GM23338 (cell line): Measurements from ENCODE around the gene SELE. TPM values are rescaled to one million over a fixed set of nuclear protein-coding genes. Genes with fewer than 3 reads are reported as not detected.

ENCODE experiments used
- ATAC-seq: fragments of 200-7000 bp; cut with Tn5 transposase; 3 replicates; pipeline ENCODE4 v1.9.1; 2020
- DNase-seq: peaks from one replicate; pipeline ENCODE4 v3.0.0-alpha.2; 2015; ENCODE audit warnings: low spot score
- H2AFZ ChIP-seq: fragments of 200-600 bp; sonication (generic); 2 replicates; pipeline ENCODE4 v1.8.0; 2016; ENCODE audit warnings: antibody characterized with exemption, mild to moderate bottlenecking, moderate library complexity
- H3F3A ChIP-seq: fragments of 200-600 bp; sonication (generic); replicated peaks from 2 replicates; pipeline ENCODE4 v1.8.0; 2017; ENCODE audit warnings: antibody characterized with exemption, mixed run types, low read depth
- H3K27ac ChIP-seq: fragments of 200-600 bp; sonication (generic); 2 replicates; pipeline ENCODE4 v1.6.1; 2016; ENCODE audit warnings: low read depth
- H3K27me3 ChIP-seq: fragments of 200-600 bp; sonication (generic); 2 replicates; pipeline ENCODE4 v1.8.0; 2016; ENCODE audit warnings: mild to moderate bottlenecking, mixed run types, moderate library complexity; ENCODE audit not compliant: insufficient read depth
- H3K36me3 ChIP-seq: fragments of 200-600 bp; sonication (generic); 2 replicates; pipeline ENCODE4 v1.8.0; 2016; ENCODE audit warnings: mild to moderate bottlenecking; ENCODE audit not compliant: insufficient read depth
- H3K4me1 ChIP-seq: fragments of 200-600 bp; sonication (generic); 2 replicates; pipeline ENCODE4 v1.8.0; 2016; ENCODE audit warnings: mild to moderate bottlenecking, moderate library complexity; ENCODE audit not compliant: insufficient read depth
- H3K4me2 ChIP-seq: fragments of 200-600 bp; sonication (generic); 2 replicates; pipeline ENCODE4 v1.7.1; 2017; ENCODE audit warnings: mixed run types
- H3K4me3 ChIP-seq: fragments of 200-600 bp; sonication (generic); 2 replicates; pipeline ENCODE4 v1.6.1; 2016; ENCODE audit warnings: mixed run types
- H3K79me2 ChIP-seq: fragments of 200-600 bp; sonication (generic); replicated peaks from 2 replicates; pipeline ENCODE4 v1.8.0; 2017; ENCODE audit warnings: mild to moderate bottlenecking; ENCODE audit not compliant: insufficient read depth
- H3K9me2 ChIP-seq: fragments of 200-600 bp; sonication (generic); 2 replicates; pipeline ENCODE4 v1.8.0; 2017; ENCODE audit not compliant: insufficient read depth
- H4K20me1 ChIP-seq: fragments of 200-600 bp; sonication (generic); replicated peaks from 2 replicates; pipeline ENCODE4 v1.8.0; 2017; ENCODE audit warnings: mild to moderate bottlenecking; ENCODE audit not compliant: insufficient read depth
- H3K27ac Mint-ChIP-seq: 2 replicates; pipeline ENCODE4 v1.8.0; 2020; ENCODE audit warnings: inconsistent platforms, mild to moderate bottlenecking, moderate library complexity, mixed read lengths
- H3K27me3 Mint-ChIP-seq: 3 replicates; pipeline ENCODE4 v1.8.0; 2022; ENCODE audit warnings: low read depth, mild to moderate bottlenecking, moderate library complexity, mixed read lengths, inconsistent platforms; ENCODE audit not compliant: insufficient read depth, poor library complexity
- H3K36me3 Mint-ChIP-seq: 3 replicates; pipeline ENCODE4 v1.8.0; 2021; ENCODE audit warnings: low read depth, mild to moderate bottlenecking, inconsistent platforms, moderate library complexity, mixed read lengths
- H3K4me1 Mint-ChIP-seq: 3 replicates; pipeline ENCODE4 v1.8.0; 2020; ENCODE audit warnings: mild to moderate bottlenecking, inconsistent platforms, mixed read lengths
- H3K4me3 Mint-ChIP-seq: 3 replicates; pipeline ENCODE4 v1.8.0; 2021; ENCODE audit warnings: moderate library complexity, mild to moderate bottlenecking, inconsistent platforms, mixed read lengths
- H3K9me3 Mint-ChIP-seq: 3 replicates; pipeline ENCODE4 v1.8.0; 2020; ENCODE audit warnings: moderate library complexity, mild to moderate bottlenecking, inconsistent platforms, mixed read lengths
- EZH2phosphoT487 ChIP-seq: fragments of 200-600 bp; sonication (generic); IDR thresholded peaks from one replicate; pipeline ENCODE4 v1.8.1; 2018; ENCODE audit warnings: antibody characterized with exemption; ENCODE audit not compliant: unreplicated experiment
- polyA plus RNA-seq: library from polyadenylated mRNA; unstranded; fragments of >200 nt; fragmentation: Nextera tagmentation; extraction: Ambion mirVana; gene quantifications from 2 replicates; pipeline ENCODE4 v1.2.1, GENCODE V29; 2016
- total RNA-seq: library from RNA; depleted of rRNA; stranded (reverse); fragments of >200 nt; shearing (Covaris generic); gene quantifications from 2 replicates; pipeline ENCODE4 v1.2.3, GENCODE V29; 2014
- TF ChIP-seq, protein P1 (sequence below): fragments of 250-450 bp; sonication (Bioruptor Pico); IDR thresholded peaks from 2 replicates; pipeline ENCODE4 v1.5.0; 2020; ENCODE audit warnings: mild to moderate bottlenecking, moderate library complexity
- TF ChIP-seq, protein P2 (sequence below), 2 experiments: fragments of 200-600 bp in 1 of 2; sonication (generic) in 1 of 2; conservative IDR thresholded peaks; 2 replicates each; pipeline versions ENCODE4 v1.5.1 to v1.6.1; 2016 to 2017; ENCODE audit warnings: antibody characterized with exemption in 2 of 2, low read depth in 2 of 2, mild to moderate bottlenecking in 2 of 2, moderate library complexity in 1 of 2

The SELE gene
- total and polyA plus RNA-seq, 2 experiments from 2014 or later: not detected

GRCh38 chr1:169696273-169697100 is 37.4 kb downstream of the SELE start (continued):
- TF ChIP-seq, protein P1, sequence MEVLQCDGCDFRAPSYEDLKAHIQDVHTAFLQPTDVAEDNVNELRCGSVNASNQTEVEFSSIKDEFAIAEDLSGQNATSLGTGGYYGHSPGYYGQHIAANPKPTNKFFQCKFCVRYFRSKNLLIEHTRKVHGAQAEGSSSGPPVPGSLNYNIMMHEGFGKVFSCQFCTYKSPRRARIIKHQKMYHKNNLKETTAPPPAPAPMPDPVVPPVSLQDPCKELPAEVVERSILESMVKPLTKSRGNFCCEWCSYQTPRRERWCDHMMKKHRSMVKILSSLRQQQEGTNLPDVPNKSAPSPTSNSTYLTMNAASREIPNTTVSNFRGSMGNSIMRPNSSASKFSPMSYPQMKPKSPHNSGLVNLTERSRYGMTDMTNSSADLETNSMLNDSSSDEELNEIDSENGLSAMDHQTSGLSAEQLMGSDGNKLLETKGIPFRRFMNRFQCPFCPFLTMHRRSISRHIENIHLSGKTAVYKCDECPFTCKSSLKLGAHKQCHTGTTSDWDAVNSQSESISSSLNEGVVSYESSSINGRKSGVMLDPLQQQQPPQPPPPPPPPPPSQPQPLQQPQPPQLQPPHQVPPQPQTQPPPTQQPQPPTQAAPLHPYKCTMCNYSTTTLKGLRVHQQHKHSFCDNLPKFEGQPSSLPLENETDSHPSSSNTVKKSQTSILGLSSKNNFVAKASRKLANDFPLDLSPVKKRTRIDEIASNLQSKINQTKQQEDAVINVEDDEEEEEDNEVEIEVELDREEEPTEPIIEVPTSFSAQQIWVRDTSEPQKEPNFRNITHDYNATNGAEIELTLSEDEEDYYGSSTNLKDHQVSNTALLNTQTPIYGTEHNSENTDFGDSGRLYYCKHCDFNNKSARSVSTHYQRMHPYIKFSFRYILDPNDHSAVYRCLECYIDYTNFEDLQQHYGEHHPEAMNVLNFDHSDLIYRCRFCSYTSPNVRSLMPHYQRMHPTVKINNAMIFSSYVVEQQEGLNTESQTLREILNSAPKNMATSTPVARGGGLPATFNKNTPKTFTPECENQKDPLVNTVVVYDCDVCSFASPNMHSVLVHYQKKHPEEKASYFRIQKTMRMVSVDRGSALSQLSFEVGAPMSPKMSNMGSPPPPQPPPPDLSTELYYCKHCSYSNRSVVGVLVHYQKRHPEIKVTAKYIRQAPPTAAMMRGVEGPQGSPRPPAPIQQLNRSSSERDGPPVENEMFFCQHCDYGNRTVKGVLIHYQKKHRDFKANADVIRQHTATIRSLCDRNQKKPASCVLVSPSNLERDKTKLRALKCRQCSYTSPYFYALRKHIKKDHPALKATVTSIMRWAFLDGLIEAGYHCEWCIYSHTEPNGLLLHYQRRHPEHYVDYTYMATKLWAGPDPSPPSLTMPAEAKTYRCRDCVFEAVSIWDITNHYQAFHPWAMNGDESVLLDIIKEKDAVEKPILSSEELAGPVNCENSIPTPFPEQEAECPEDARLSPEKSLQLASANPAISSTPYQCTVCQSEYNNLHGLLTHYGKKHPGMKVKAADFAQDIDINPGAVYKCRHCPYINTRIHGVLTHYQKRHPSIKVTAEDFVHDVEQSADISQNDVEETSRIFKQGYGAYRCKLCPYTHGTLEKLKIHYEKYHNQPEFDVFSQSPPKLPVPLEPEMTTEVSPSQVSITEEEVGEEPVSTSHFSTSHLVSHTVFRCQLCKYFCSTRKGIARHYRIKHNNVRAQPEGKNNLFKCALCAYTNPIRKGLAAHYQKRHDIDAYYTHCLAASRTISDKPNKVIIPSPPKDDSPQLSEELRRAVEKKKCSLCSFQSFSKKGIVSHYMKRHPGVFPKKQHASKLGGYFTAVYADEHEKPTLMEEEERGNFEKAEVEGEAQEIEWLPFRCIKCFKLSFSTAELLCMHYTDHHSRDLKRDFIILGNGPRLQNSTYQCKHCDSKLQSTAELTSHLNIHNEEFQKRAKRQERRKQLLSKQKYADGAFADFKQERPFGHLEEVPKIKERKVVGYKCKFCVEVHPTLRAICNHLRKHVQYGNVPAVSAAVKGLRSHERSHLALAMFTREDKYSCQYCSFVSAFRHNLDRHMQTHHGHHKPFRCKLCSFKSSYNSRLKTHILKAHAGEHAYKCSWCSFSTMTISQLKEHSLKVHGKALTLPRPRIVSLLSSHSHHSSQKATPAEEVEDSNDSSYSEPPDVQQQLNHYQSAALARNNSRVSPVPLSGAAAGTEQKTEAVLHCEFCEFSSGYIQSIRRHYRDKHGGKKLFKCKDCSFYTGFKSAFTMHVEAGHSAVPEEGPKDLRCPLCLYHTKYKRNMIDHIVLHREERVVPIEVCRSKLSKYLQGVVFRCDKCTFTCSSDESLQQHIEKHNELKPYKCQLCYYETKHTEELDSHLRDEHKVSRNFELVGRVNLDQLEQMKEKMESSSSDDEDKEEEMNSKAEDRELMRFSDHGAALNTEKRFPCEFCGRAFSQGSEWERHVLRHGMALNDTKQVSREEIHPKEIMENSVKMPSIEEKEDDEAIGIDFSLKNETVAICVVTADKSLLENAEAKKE (CRISPR knock-in tag): no peak

DNA sequence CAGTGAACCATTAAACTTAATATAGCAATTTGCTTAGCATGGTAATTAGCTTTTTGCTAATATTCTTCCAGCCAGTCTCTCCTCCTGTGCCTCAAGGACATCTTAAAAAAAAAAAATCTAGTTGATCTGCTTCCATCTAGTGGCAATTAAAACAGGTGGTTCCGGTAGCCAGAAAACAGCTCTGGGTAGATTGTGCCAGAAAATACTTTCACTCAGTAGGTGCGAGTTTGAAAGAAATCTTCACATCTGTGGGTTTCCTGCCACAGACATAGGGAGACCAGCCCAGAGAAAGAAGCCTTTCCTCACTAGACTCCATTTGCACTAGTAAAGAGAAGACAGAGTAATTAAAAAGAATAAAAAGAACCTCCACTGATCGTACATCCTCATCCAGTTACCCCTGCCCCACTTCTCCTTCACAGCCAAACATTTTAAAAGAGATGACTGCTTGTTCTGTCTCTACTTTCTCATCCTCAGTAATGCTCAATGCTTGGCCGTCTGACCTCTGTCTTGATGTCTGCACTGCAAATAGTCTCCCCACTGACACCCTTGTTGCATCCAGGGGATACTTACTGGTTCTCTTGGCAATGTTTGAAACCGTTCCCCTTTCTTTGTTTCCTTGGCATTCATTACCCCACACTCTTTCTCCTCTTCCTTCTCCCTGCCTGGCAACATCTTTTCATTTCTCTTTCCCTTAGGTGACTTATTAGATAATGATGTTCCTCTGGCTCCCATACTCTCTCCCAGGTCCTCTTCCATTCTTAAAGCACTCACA is 39.4 kb downstream of the SELE start:
- ATAC-seq: no peak
- H3K27me3 ChIP-seq: peaks cover 40% of the 10 kb centered on the region
- H3K4me3 ChIP-seq: no peak overlapping the region
- H3K36me3 ChIP-seq: no peaks in the 10 kb centered on the region
- no peak overlapping the region for H2AFZ ChIP-seq
- TF ChIP-seq EZH2phosphoT487: no peak
- TF ChIP-seq, protein P2, sequence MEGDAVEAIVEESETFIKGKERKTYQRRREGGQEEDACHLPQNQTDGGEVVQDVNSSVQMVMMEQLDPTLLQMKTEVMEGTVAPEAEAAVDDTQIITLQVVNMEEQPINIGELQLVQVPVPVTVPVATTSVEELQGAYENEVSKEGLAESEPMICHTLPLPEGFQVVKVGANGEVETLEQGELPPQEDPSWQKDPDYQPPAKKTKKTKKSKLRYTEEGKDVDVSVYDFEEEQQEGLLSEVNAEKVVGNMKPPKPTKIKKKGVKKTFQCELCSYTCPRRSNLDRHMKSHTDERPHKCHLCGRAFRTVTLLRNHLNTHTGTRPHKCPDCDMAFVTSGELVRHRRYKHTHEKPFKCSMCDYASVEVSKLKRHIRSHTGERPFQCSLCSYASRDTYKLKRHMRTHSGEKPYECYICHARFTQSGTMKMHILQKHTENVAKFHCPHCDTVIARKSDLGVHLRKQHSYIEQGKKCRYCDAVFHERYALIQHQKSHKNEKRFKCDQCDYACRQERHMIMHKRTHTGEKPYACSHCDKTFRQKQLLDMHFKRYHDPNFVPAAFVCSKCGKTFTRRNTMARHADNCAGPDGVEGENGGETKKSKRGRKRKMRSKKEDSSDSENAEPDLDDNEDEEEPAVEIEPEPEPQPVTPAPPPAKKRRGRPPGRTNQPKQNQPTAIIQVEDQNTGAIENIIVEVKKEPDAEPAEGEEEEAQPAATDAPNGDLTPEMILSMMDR (conservative IDR thresholded peaks at IDR 0.05; ENCODE audit: low read depth in 2 of 2): peak; percentile 30 to 39
- H3K4me2 ChIP-seq: no peak overlapping the region
- peaks cover 40% of the 10 kb centered on the region for H3K27me3 Mint-ChIP-seq
- H3K27ac Mint-ChIP-seq: no peak overlapping the region
- no peak overlapping the region for H3K4me3 Mint-ChIP-seq
- peak; percentile 19 for DNase-seq
- no peak overlapping the region for H3K27ac ChIP-seq
- no peaks in the 10 kb centered on the region for H4K20me1 ChIP-seq
- no peaks in the 10 kb centered on the region for H3K9me3 Mint-ChIP-seq
- peaks cover 20% of the 10 kb centered on the region for H3K4me1 Mint-ChIP-seq
- peaks cover 17% of the 10 kb centered on the region for H3K4me1 ChIP-seq
- no peaks in the 10 kb centered on the region for H3K9me2 ChIP-seq
- H3K36me3 Mint-ChIP-seq: no peaks in the 10 kb centered on the region
- no peaks in the 10 kb centered on the region for H3F3A ChIP-seq
- H3K79me2 ChIP-seq: no peaks in the 10 kb centered on the region
